Left renal cortex interstitium (tissue), 4 donors: ENCODE measurements around the gene TSPAN6. TPM values are rescaled to one million over a fixed set of nuclear protein-coding genes. Genes with fewer than 3 reads are reported as not detected.

ENCODE experiments used
- DNase-seq, 4 donors: peaks; one replicate each; pipeline ENCODE4 v3.0.0-alpha.2; 2013; ENCODE audit warnings: low read depth in 4 of 4, low spot score in 2 of 4, missing footprints in 1 of 4
- polyA plus RNA-seq, 4 donors: library from polyadenylated mRNA; unstranded; fragments of 120-200 nt; gene quantifications; one replicate each; pipeline ENCODE4 v1.2.1, GENCODE V29; 2013; ENCODE audit not compliant: insufficient read length in 4 of 4

Gene TSPAN6
- 100 to 1,000 TPM; 132 to 179 (median 158) TPM for polyA plus RNA-seq

GRCh38 chrX:100636321-100636991 lies at the start of gene TSPAN6:
TSS of gene TSPAN6 (minus strand) at chrX:100636806. CDS start at chrX:100636694, 112 bp downstream.
- peak in 3 of 4 donors; percentile 71 to 86 (median 74) for DNase-seq

- DNase-seq = no peak
Measured at GRCh38 chrX:100685997-100686305, 49.3 kb upstream of the TSPAN6 start.

GRCh38 chrX:100685284-100685996 lies 48.8 kb upstream of the TSPAN6 start:
- peak in 3 of 4 donors; percentile 20 to 48 (median 32) for DNase-seq

DNA sequence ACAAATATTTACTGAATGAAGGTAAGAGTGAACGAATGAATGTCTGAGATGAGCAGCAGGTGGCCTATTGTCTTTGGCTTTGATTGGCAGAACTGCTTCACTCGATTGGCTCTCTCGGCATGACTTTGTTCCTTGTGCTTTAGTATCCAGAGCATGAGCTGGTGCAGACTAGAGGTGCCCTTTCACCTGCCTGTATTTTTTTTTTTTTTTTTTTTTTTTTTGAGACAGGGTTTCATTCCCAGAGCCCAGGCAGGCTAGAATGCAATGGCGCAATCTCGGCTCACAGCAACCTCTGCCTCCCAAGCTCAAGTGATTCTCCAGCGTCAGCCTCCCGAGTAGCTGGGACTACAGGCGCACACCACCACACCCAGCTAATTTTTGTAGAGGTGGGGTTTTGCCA lies 46.3 kb upstream of the TSPAN6 start:
- no peak for DNase-seq

GRCh38 chrX:100681599-100681998 lies 45.0 kb upstream of the TSPAN6 start:
- no peak for DNase-seq

DNA sequence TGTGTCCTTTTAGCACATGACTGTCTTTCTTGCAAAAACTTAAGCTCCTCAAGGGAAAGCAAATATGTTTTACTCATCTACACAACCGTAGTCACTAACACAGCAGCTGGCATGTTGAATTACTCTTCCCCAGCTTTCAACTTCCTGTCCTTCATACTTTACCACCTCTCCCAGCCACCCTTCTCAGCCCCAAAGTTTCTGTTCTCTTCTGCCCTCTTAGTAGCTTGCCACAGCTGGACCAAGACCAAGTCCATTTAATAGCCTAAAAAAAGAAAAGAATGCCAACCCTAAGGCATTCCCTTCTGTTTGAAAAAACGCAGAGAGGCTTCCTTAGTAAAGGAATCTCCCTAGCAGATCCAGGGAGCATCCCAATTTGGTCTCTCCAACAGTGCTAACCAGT lies 44.1 kb upstream of the TSPAN6 start:
- DNase-seq = no peak

DNA sequence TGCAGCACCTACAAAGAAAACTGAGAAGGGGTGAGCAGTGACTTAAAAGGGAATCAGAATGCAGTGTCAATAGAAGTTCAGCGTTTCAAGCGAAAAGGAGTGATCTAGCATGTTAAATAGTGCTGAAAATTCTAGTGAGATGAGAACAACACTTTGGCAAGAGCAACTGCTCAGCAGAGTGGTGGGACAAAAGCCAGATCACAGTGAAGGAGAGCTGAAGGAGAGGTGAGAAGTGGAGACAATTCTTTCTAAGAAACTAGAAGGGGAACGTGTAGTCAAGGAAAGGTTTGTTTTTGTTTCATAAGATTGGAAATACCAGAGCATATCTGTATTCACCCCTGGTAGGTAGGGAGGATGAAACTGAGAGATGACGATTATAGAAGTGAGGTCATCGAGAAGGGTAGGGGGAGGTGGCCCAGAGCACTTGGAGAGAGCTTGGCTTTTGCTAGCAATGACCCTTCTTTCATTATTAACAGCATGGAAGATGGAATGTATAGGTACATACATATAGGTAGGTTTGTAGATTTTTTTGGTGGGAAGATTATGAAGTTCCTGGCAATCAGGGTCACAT lies 41.1 kb upstream of the TSPAN6 start:
- DNase-seq = no peak

GRCh38 chrX:100674705-100675104 lies 38.1 kb upstream of the TSPAN6 start:
- DNase-seq = no peak

GRCh38 chrX:100673397-100673953 lies 36.9 kb upstream of the TSPAN6 start:
- DNase-seq = no peak

- no peak for DNase-seq
Measured at GRCh38 chrX:100672966-100673365, 36.4 kb upstream of the TSPAN6 start.

- no peak for DNase-seq
Measured at GRCh38 chrX:100663642-100664041, 27.0 kb upstream of the TSPAN6 start.

DNA sequence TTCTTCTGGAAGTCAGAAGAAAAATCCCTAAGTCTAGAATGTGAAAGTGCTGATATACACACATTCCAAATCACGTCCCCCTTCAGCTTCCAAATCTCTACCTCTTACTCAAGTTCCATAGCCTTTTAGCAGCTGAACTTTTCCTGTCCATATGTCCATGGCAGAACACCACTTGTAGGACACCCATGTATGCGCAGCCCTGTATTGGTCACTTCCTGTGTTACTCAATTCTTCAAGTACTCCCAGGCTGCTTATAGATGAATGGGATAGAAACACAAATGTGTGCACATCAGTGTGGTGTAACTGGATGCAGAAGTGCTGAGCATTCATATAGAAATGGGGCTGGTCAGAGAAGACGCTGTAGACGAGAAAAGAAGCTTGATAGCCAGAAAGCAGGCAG lies 26.2 kb upstream of the TSPAN6 start:
- DNase-seq = no peak

DNA sequence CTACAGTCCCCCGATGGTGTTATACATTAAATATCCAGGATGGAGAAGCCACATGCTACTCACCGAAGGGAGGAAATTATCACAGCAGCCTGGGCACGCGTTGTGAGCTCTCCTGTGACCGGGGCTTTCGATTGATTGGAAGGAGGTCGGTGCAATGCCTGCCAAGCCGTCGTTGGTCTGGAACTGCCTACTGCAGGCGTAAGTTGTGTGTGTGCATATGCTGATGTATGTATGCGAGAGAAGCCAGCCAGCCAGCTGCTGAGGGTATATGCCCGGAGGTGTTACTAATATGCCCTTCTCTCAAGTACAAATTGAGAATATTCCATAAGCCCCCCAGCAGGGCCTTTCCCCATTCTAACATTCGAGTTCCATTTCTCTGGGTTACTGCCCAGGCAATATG lies 25.6 kb upstream of the TSPAN6 start:
- DNase-seq = no peak

- no peak for DNase-seq
Measured at GRCh38 chrX:100659431-100660137, 23.0 kb upstream of the TSPAN6 start.

DNA sequence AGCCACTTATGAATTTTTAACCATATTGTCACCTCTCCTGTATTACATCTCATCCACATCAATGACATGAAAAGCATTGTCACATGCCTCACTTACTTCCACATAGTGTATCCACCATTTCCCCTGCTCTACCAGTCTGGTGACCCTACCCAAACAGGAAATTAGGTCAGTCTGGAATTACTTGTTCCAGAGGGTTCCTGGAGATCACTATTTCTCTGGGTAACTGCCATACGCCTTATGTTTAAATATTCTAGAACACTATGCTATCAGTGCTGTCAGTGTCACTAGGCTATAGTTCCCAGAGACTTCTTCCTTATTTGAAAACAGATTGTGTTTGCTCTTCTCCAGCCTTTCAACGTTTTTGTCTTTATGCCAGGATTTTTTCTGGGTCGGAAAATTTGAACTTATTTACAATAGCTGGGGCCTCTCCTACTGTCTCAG lies 22.4 kb upstream of the TSPAN6 start:
- no peak for DNase-seq

DNA sequence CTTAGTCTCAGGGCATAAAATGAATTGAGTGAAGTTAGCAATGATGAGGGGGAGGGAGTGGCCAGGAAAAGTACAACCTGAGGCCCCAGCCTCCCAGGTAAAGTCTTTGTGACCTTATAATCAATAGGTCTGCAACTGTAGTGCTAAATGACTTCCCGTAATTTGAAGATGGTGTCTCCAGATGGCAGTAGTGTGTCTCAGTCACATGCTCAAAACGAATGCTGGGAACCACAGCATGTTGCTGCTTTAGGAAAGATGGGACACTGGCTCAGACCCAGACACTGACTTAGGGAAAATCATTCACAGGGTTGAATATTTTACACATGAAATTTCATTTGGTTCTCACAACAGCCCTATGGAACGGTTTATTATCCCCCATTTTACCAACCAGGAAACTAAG lies 17.7 kb upstream of the TSPAN6 start:
- DNase-seq = no peak

GRCh38 chrX:100652266-100652665 lies 15.7 kb upstream of the TSPAN6 start:
- no peak for DNase-seq

GRCh38 chrX:100650841-100651240 lies 14.2 kb upstream of the TSPAN6 start:
- no peak for DNase-seq

- DNase-seq = no peak
Measured at GRCh38 chrX:100649550-100650356, 13.1 kb upstream of the TSPAN6 start.
